Measurements from ENCODE around the gene LNX2. TPM values are rescaled to one million over a fixed set of nuclear protein-coding genes. Genes with fewer than 3 reads are reported as not detected.
A peak's percentile ranks its signal among the peaks of the same experiment; 100 is the strongest.

LNX2 gene
- total RNA-seq, result 10 to 100 TPM; 22.4 to 30.3 TPM

DNA sequence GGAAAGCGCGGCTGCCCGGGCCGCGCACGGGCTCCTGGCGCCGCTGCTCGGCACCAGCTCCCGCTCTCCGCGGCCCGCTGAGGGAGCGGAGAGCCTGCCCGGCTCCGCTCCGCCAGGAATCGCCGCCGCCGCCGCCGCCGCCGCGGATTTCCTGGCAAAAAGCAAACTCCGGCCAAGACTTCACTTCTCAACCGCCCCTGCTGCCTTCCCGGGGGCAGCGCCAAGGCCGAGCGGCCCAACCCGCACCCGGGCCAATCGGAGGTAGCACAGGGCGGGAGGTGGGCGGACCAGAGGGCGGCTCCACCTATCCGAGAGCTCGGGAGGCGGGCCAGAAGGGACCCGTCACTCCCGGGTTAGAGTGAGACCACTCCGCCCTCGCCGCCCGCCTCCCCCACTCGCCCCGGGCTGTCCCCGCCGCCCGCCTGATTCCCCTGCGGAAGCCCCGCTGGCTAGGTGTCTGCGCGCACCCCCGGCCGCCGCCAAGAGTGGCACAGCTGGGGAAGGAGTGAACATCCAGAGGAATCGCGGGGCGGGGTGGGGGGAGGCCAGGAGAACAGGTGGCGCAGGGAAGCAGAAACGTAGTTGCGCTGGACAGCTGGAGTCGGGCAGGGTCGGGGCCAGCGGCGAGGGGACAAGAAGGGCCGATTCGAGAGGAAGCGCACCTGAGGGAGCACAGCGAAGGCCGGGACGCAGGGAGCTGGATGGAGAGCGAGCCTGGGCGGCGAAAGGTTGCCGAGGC lies at the start of gene LNX2:
LNX2 (minus strand) TSS at position 153 of the 739 bp plus-strand sequence. CDS start 38,826 bp downstream, outside the sequence.
- H3K27ac ChIP-seq, result peak within 1 kb of the TSS; percentile 96
- H3K4me3 ChIP-seq, result peak within 1 kb of the TSS; percentile 65
- peak; percentile 98 for DNase-seq
- TF ChIP-seq, protein P1, sequence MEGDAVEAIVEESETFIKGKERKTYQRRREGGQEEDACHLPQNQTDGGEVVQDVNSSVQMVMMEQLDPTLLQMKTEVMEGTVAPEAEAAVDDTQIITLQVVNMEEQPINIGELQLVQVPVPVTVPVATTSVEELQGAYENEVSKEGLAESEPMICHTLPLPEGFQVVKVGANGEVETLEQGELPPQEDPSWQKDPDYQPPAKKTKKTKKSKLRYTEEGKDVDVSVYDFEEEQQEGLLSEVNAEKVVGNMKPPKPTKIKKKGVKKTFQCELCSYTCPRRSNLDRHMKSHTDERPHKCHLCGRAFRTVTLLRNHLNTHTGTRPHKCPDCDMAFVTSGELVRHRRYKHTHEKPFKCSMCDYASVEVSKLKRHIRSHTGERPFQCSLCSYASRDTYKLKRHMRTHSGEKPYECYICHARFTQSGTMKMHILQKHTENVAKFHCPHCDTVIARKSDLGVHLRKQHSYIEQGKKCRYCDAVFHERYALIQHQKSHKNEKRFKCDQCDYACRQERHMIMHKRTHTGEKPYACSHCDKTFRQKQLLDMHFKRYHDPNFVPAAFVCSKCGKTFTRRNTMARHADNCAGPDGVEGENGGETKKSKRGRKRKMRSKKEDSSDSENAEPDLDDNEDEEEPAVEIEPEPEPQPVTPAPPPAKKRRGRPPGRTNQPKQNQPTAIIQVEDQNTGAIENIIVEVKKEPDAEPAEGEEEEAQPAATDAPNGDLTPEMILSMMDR (IDR thresholded peaks at IDR 0.05), result no peak
- no peaks in the 10 kb centered on the region for H3K27me3 ChIP-seq
- no peaks in the 10 kb centered on the region for H3K36me3 ChIP-seq
- H3K9ac ChIP-seq (ENCODE audit: low read depth in 2 of 2, low read length in 2 of 2), result peak within 1 kb of the TSS; percentile 82 to 95
- H3K4me1 ChIP-seq, result peaks cover 13% of the 10 kb centered on the region
- no peaks in the 10 kb centered on the region for H3K9me3 ChIP-seq
- intact Hi-C loops (cut with DNase I), result loop anchor here (10.0 kb wide), 1 partner anchor 196 kb away; the partner anchor contains the start of gene GTF3A

DNA sequence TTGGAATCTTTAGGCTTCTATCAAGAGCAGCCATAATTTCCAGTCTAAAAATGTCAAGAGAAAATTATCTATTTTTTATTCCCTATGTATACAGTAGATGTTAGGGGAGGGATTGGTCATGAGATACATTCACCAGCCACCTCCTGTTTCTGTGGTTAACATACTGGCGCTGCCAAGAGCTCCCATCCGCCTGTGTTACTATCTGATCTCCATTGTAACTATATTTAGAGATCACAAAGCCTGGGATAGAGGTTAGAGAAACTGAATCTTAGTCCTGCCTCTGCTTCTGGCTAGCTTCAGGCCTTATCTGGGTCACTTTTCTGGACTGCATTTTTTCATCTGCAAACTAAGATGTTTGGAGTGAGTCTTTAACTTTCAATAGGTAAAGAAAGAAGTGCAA lies 47.6 kb upstream of the LNX2 start:
- no peak overlapping the region for H3K9ac ChIP-seq (ENCODE audit: low read depth in 2 of 2, low read length in 2 of 2)
- intact Hi-C loops (cut with DNase I), result no loop called here
- H3K4me3 ChIP-seq, result no peak overlapping the region
- no peaks in the 10 kb centered on the region for H3K27me3 ChIP-seq
- H3K4me1 ChIP-seq, result no peaks in the 10 kb centered on the region
- H3K9me3 ChIP-seq, result no peaks in the 10 kb centered on the region
- H3K36me3 ChIP-seq, result no peaks in the 10 kb centered on the region
- TF ChIP-seq, protein P1 (IDR thresholded peaks at IDR 0.05), result no peak
- no peak overlapping the region for H3K27ac ChIP-seq
- no peak for DNase-seq

DNA sequence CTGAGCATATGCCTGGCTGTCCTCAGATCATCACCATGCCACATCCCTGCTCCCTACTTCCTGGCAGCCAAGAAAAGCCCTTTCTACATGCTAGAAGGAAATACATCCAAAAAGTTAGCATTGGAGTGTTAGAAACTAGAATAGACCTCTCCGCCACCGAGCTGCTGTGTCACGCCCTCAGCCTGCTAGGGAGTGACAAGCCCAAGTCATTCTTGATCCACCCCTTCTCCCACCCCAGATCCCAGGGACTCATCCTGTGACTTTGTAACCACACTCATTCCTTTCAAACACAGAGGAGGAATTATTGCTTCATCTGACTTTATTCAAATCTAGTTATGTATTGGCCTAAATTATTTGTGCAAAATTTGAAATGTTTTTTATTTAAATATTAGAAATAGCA lies 46.6 kb upstream of the LNX2 start:
- TF ChIP-seq, protein P1 (IDR thresholded peaks at IDR 0.05), result no peak
- Histone ChIP-seq H3K27ac (no peak overlapping the region), H3K27me3 (no peaks in the 10 kb centered on the region), H3K9ac (ENCODE audit: low read depth in 2 of 2, low read length in 2 of 2) (no peak overlapping the region), H3K9me3 (no peaks in the 10 kb centered on the region), H3K4me3 (no peak overlapping the region), H3K4me1 (no peaks in the 10 kb centered on the region), H3K36me3 (no peaks in the 10 kb centered on the region)
- no peak for DNase-seq
- intact Hi-C loops (cut with DNase I), result no loop called here

DNA sequence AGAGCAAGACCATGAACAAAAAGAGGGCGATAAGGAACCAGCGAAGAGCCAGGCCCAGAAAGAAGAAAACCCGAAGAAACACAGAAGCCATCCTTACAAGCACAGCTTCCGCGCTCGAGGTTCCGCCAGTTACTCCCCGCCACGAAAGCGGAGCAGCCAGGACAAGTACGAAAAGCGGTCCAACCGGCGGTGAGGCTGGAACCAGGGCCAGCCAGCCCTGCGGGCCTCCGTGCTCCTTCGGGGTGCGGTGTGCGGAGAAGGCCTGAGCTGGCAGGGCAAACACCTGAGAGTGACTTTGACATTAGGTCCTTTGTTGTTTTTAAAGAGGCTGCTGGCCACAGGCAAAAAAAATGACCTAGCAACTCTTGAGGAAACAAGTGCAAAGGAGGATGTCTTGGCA lies 45.4 kb upstream of the LNX2 start:
- no peak overlapping the region for H3K27ac ChIP-seq
- no peak overlapping the region for H3K4me3 ChIP-seq
- no peaks in the 10 kb centered on the region for H3K4me1 ChIP-seq
- H3K9ac ChIP-seq (ENCODE audit: low read depth in 2 of 2, low read length in 2 of 2), result no peak overlapping the region
- no peaks in the 10 kb centered on the region for H3K36me3 ChIP-seq
- H3K27me3 ChIP-seq, result no peaks in the 10 kb centered on the region
- intact Hi-C loops (cut with DNase I), result no loop called here
- no peak for DNase-seq
- TF ChIP-seq, protein P1 (IDR thresholded peaks at IDR 0.05), result no peak
- H3K9me3 ChIP-seq, result no peaks in the 10 kb centered on the region

DNA sequence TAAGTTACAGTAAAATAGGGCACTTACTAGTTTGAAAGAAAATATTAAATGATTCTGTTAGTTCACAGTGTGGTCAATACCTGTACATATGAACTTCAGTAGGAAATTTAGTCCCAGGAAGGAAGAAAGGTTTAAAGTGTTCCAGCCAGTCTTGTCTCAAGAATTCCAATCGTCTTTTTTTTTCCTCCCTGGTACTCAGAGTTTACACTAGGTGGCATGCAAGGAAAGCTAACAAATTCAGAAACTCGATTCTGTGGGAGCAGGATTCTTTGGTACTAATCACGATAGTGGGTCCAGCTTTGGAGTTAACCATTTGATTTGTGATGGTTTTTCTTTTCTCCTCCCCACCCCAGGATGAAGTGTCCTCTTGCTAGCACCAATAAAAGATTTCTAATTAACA lies 45.0 kb upstream of the LNX2 start:
- no peaks in the 10 kb centered on the region for H3K27me3 ChIP-seq

More for the DNA sequence above, 45.0 kb upstream of the LNX2 start:
- DNase-seq, result no peak
- Histone ChIP-seq H3K9me3 (no peaks in the 10 kb centered on the region), H3K9ac (ENCODE audit: low read depth in 2 of 2, low read length in 2 of 2) (no peak overlapping the region), H3K27ac (no peak overlapping the region), H3K4me1 (no peaks in the 10 kb centered on the region), H3K36me3 (no peaks in the 10 kb centered on the region), H3K4me3 (no peak overlapping the region)
- TF ChIP-seq, protein P1 (IDR thresholded peaks at IDR 0.05), result no peak
- intact Hi-C loops (cut with DNase I), result no loop called here
